ENCODE measurements around the gene PRPF19. TPM values are rescaled to one million over a fixed set of nuclear protein-coding genes. Genes with fewer than 3 reads are reported as not detected.

PRPF19 gene
- total RNA-seq, 2 experiments from 2014 or later = 120 to 153 TPM

- peaks cover 52% of the 10 kb centered on the region for H3K79me2 ChIP-seq (ENCODE audit: insufficient read depth, low read depth, low read length)
- peak within 1 kb of the TSS; percentile 98 for H3K4me2 ChIP-seq (ENCODE audit: low read length)
- peak; percentile 93 for DNase-seq (ENCODE audit: low spot score)
- POLR2A ChIA-PET = interaction anchor here (0.5 to 2.0 kb wide), 6 partner anchors 24 to 348 kb away, joined by 3 to 5 read pairs (median 3); no protein-coding TSS in a partner anchor
- peak within 1 kb of the TSS; percentile 29 for H3K27ac ChIP-seq (ENCODE audit: low read depth, low read length, poor library complexity, severe bottlenecking)
- no peaks in the 10 kb centered on the region for H3K9me3 ChIP-seq (ENCODE audit: low read length)
- BruUV-seq (replicated peaks) = TSS peak; percentile 78
- no peaks in the 10 kb centered on the region for H3K9me2 ChIP-seq (ENCODE audit: insufficient read depth, low read length)
- intact Hi-C loops (cut with micrococcal nuclease; ENCODE audit: unreplicated experiment) = loop anchor here (1.0 kb wide), 1 partner anchor 64 kb away; the partner anchor contains the start of gene PRPF19
- H4K20me1 ChIP-seq (ENCODE audit: insufficient read depth, low read length) = peaks cover 16% of the 10 kb centered on the region
- TF ChIP-seq EZH2phosphoT487 (IDR thresholded peaks at IDR 0.05; ENCODE audit: borderline replicate concordance, low read depth, low read length) (no peak), CTCF (conservative IDR thresholded peaks at IDR 0.05; ENCODE audit: low read length) (no peak)
- H3K36me3 ChIP-seq (ENCODE audit: insufficient read depth, low read length) = peaks cover 29% of the 10 kb centered on the region
- H3K4me3 ChIP-seq (ENCODE audit: low read depth, low read length, poor library complexity, severe bottlenecking) = peak within 1 kb of the TSS; percentile 81
- H3K4me1 ChIP-seq (ENCODE audit: insufficient read depth, low read length, poor library complexity, severe bottlenecking) = peaks cover 23% of the 10 kb centered on the region
- peak within 1 kb of the TSS; percentile 84 for H2AFZ ChIP-seq (ENCODE audit: low read length)
- CTCF ChIA-PET (ENCODE audit: unreplicated experiment) = interaction anchor here (0.6 to 0.8 kb wide), 2 partner anchors 14 to 73 kb away, joined by 3 read pairs; no protein-coding TSS in a partner anchor
Observed at GRCh38 chr11:60841797-60842667, 64.4 kb downstream of the PRPF19 start, which contains the start of gene CCDC86. CCDC86 (plus strand) TSS chr11:60842113; CDS start chr11:60842125, 12 bp downstream.

Other genes with a start within 250 kb of the PRPF19 start
- gene MS4A8, start 207.0 kb downstream of the PRPF19 start, total RNA-seq (2014; rRNA removed; shearing (Covaris generic)) = not detected in 2 replicates
- not detected in 2 replicates for gene MS4A8, start 207.0 kb downstream of the PRPF19 start, total RNA-seq (2022)
- not detected in 2 replicates for gene MS4A18, start 181.9 kb downstream of the PRPF19 start, total RNA-seq (2014; rRNA removed; shearing (Covaris generic))
- not detected in 2 replicates for gene MS4A18, start 181.9 kb downstream of the PRPF19 start, total RNA-seq (2022)
- gene MS4A15, start 149.7 kb downstream of the PRPF19 start, total RNA-seq (2014; rRNA removed; shearing (Covaris generic)) = not detected in 2 replicates
- gene MS4A15, start 149.7 kb downstream of the PRPF19 start, total RNA-seq (2022) = not detected in 2 replicates
- gene MS4A10, start 121.3 kb downstream of the PRPF19 start, total RNA-seq (2014; rRNA removed; shearing (Covaris generic)) = not detected in 2 replicates
- not detected in 2 replicates for gene MS4A10, start 121.3 kb downstream of the PRPF19 start, total RNA-seq (2022)
- 21.3 and 21.7 TPM in 2 replicates for gene CCDC86, start 64.5 kb downstream of the PRPF19 start, total RNA-seq (2014; rRNA removed; shearing (Covaris generic))
- gene CCDC86, start 64.5 kb downstream of the PRPF19 start, total RNA-seq (2022) = 17.7 and 24.7 TPM in 2 replicates
- 0.19 TPM in 1 of 2 replicates, not detected in the other for gene PTGDR2, start 50.6 kb downstream of the PRPF19 start, total RNA-seq (2014; rRNA removed; shearing (Covaris generic))
- gene PTGDR2, start 50.6 kb downstream of the PRPF19 start, total RNA-seq (2022) = not detected in 2 replicates
- not detected in 2 replicates for gene ZP1, start 39.0 kb downstream of the PRPF19 start, total RNA-seq (2014; rRNA removed; shearing (Covaris generic))
- not detected in 2 replicates for gene ZP1, start 39.0 kb downstream of the PRPF19 start, total RNA-seq (2022)
- 57.0 and 62.4 TPM in 2 replicates for gene TMEM109, start 7.6 kb upstream of the PRPF19 start, total RNA-seq (2014; rRNA removed; shearing (Covaris generic))
- gene TMEM109, start 7.6 kb upstream of the PRPF19 start, total RNA-seq (2022) = 67.8 and 68.6 TPM in 2 replicates
- gene TMEM132A, start 17.9 kb upstream of the PRPF19 start, total RNA-seq (2014; rRNA removed; shearing (Covaris generic)) = 5.0 and 8.9 TPM in 2 replicates
- gene TMEM132A, start 17.9 kb upstream of the PRPF19 start, total RNA-seq (2022) = 5.5 and 7.5 TPM in 2 replicates
- 7.2 and 12.6 TPM in 2 replicates for gene SLC15A3, start 45.6 kb upstream of the PRPF19 start, total RNA-seq (2014; rRNA removed; shearing (Covaris generic))
- gene SLC15A3, start 45.6 kb upstream of the PRPF19 start, total RNA-seq (2022) = 41.4 and 43.9 TPM in 2 replicates
- not detected in 2 replicates for gene CD6, start 65.1 kb upstream of the PRPF19 start, total RNA-seq (2014; rRNA removed; shearing (Covaris generic))
- gene CD6, start 65.1 kb upstream of the PRPF19 start, total RNA-seq (2022) = not detected in 2 replicates
- not detected in 2 replicates for gene CD5, start 195.9 kb upstream of the PRPF19 start, total RNA-seq (2014; rRNA removed; shearing (Covaris generic))
- gene CD5, start 195.9 kb upstream of the PRPF19 start, total RNA-seq (2022) = not detected in 2 replicates

Data from OCI-LY7 (cell line).